Umbilical cord (tissue), 2 donors: ENCODE results near the gene SCNM1. TPM values are rescaled to one million over a fixed set of nuclear protein-coding genes. Genes with fewer than 3 reads are reported as not detected.
"Not testable (repeated sequence)": the region's sequence is repeated elsewhere in the genome, so short reads cannot be mapped to it uniquely, and the experiment has no call there.

Experiments used
- DNase-seq: peaks from one replicate; pipeline ENCODE4 v3.0.0-alpha.2; 2015; ENCODE audit warnings: low spot score
- total RNA-seq: library from RNA; depleted of rRNA; stranded (reverse); fragments of >200 nt; gene quantifications from one replicate; pipeline ENCODE4 v1.2.3, GENCODE V29; 2014; ENCODE audit warnings: low replicate concordance; ENCODE audit not compliant: insufficient read depth

SCNM1 gene
- total RNA-seq, 1 donor from 2014 or later = 10.1 TPM

GRCh38 chr1:151146412-151147131 is 19.4 kb upstream of the SCNM1 start, which contains the start of gene SEMA6C:
TSS of gene SEMA6C (minus strand) at chr1:151146631. CDS start at chr1:151142621, 4,010 bp downstream.
- peak; percentile 97 for DNase-seq

GRCh38 chr1:151147132-151147503 is 18.8 kb upstream of the SCNM1 start:
- DNase-seq = no peak

DNA sequence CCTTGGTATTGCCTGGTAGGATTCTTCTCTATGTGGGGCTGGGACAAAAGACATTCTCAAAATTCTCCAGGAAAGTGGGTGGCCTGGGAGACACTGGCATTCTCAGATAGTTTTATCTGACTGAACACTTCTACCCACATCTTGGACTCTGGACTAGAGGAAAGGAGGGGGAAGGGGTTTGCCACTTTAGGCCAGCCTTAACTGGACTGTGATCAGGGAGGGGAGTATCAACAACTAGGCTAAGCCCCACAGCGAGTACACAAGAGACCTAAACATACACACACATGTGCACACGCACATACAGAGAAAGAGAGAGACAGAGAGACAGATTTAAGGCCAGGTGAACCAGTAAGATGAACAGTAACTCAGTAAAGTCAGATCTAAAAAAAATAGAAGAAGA is 18.3 kb upstream of the SCNM1 start:
- no peak for DNase-seq

GRCh38 chr1:151156515-151156819 is 9.5 kb upstream of the SCNM1 start, which contains the start of gene TNFAIP8L2:
TSS of gene TNFAIP8L2 (plus strand) at chr1:151156649. CDS start at chr1:151158698, 2,049 bp downstream.
- no peak for DNase-seq

DNA sequence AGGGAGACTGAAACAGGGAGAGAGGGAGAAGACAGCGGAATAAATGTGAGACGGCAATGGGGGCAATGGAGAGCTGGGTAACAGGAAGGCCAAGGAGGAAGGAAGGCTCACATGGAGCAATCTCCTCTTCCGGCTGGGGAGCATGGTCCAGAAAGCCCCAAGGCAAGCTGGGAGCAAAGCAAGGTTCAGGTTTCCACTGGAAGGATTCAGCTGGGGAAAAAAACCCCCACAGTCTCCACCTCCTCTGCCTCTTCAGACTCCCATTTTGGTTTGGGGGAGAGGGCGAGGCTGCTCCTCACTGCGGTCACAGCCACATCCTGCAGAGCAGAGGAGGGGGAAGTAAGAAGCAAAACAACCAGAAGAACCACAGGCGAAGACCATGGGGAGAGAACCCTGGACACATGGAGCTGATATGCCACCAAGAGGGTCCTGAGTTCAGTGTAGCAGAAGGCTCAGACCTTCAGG is 8.8 kb upstream of the SCNM1 start:
- DNase-seq = no peak

DNA sequence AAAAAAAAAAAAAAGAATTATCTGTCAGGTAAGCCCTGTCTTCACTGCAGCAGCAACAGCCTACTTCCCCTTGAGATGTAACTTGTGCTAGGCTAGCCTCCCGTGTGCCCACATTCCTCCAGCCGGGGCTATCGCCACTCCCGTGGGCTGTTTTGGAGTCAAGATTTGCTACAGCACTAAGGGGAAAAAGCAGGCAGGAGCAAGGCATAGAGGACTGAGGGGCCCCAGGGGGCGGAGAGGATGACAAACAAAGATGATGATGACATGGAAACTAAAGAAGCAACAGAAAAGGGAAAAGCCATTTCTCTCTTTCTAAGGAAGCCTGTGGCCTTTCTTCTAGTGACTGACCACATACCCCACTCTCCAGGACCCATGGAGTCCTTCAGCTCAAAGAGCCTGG is 7.6 kb upstream of the SCNM1 start:
- DNase-seq = no peak

GRCh38 chr1:151158751-151159251 is 7.1 kb upstream of the SCNM1 start:
- no peak for DNase-seq

DNA sequence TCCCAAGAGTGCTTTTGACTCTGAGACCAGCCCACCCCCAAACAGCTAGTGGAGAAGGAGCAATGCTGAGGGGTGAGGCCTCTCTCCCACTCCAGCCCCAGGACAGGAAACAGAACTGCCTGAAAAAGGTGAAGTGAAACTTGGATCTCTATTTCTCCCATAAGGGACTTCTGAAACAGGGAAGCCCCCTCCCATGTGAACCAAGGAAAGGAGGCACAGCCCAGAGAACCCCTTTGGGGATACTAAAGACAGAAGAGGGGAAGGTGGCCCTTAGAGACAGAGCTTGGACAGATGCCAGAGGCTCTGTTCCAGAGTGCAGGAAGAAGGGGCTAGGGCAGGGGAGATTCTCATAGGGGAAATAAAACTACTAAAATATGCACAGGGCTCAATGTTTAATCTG is 6.6 kb upstream of the SCNM1 start:
- no peak for DNase-seq

DNA sequence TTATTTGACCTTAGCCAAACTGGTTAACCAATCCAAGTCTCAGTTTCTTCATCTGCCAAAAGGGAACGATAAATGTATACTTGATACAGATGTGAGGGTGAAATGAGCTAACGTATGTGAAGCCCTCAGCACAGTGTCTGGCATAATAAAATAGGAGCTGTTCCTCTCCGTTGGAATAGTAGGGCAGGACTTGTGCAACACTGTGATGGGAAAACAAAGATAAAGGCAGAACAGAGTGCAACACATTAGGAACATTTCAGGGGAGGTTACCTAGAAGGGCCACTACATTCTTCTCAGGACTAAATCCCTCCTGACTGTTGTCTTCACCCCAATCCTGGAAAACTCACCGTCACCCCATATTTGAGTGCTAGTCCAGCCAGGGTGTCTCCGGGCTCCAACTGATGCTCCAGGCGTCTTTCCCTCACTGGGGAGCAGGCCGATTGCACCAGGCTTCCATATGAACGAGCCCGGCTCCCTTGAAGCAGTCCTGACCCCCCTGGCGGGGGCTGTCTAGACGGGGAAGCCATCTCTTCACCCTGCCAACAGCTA is 1.1 kb upstream of the SCNM1 start:
- DNase-seq = no peak

DNA sequence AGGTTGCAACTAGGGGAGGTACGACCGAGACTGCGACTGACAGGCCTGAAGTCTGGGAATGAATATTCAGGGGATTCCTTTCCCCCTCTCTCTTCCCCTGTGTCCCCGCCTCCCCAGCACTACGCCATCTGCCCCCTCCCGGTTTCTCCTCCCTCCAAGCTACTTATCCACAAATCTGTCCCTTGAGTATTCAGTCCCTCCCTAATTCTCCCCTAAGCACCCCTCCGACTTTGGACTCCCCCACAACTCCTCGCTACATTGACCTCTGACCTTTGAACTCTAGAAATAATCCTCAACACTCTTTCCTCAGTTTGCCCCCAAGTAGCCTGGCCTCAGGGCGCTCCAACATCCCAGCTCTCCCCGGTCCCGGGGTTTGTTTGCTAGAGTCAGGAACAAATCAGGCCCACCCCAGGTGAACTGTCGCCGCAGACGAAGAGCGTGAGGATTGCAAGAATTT is 635 bp upstream of the SCNM1 start:
- peak; percentile 79 for DNase-seq

DNA sequence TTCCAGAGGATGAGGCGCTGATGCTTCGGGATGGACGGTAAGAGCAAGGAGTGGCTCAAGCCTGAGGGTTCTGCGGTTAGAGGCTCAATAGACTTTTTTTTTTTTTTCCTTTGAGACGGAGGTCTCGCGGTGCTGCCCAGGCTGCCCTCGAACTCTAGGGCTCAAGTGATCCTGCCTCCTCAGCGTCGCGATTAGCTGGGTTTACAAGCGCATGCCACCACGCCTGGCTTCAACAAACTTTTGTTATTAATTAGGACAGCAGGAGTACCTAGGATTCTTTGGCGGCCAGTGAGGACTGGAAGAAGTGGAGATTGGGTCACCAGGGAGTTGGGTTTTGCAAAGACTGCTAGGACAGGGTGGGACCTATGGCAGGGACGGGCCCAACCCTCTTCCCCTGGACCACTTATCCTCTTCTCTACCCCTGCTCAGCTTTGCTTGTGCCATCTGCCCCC is 587 bp downstream of the SCNM1 start:
- DNase-seq = no peak

GRCh38 chr1:151167116-151167515 is 1.2 kb downstream of the SCNM1 start:
- DNase-seq = no peak

GRCh38 chr1:151171190-151171589 is 5.2 kb downstream of the SCNM1 start:
- no peak for DNase-seq

- DNase-seq = no peak
These were observed 9.2 kb downstream of the SCNM1 start for GRCh38 chr1:151175041-151175741.

DNA sequence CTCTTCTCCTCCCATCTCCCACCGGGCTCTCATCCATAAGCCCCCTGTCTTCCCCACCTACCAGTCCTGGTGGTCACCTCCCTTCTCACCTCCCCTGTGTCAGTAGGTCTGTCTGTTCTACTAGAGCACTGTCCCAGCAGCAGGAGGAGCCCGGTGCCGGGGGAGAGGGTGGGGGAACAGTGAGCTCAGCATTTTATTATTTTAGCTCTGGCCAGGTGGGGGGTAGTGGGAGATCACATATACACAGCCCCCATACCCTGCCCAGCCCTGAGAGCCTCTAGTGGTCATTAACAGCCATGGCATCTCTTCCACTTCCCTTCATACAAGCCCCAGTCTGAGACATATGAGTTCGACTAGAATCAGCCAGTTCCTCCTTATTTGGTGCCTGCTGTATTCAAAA is 9.9 kb downstream of the SCNM1 start, which contains the start of gene TMOD4:
Gene TMOD4, minus strand, starts transcription at position 119 of the 400 bp plus-strand sequence. CDS start 1,106 bp downstream, outside the sequence.
- DNase-seq = no peak

DNA sequence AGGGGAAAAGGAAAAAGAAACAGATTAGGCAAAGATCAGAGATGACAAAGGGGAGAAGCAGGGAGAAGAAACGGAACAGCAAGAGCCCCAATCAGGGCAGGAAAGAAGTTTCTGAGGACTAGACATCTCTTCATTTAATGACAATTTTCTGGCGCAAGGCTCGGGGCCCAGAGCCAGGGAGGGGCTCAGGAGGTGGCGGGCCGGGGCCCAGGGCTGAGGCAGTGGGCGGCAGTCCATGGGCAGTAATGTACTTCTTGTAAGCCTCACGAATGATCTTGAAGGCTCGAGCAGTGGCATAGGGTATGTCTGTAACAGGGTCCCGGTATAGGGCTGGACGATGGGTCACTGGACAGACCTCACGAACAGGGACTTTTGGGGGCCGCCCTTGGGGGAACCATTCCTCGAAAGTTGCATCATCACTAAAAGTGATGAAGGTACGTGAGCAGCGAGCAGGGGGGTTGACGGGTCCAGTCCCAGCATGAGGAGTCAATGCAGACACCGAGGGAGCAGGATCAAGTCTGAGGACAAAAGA is 10.6 kb downstream of the SCNM1 start:
- no peak for DNase-seq

- DNase-seq = no peak
These were observed 18.3 kb downstream of the SCNM1 start for GRCh38 chr1:151184211-151184610.

DNA sequence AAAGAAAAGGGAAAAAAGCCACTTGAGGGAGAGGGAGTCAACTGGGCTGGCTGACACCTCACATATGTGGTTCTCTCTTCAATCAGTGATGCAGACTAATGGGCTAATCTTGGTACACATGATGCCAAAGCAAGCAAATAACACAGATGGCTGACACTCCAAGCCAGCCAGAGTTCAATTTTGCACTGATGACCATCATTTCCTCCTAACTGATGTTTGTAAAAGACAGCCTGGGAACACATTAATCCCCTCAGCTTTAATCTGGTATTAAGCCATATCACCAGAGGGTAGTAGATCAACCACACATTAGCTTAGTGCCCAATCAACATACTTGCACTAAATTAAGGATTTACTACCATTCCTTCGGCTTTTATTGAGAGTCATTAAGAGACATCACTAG is 21.3 kb downstream of the SCNM1 start:
- no peak for DNase-seq

DNA sequence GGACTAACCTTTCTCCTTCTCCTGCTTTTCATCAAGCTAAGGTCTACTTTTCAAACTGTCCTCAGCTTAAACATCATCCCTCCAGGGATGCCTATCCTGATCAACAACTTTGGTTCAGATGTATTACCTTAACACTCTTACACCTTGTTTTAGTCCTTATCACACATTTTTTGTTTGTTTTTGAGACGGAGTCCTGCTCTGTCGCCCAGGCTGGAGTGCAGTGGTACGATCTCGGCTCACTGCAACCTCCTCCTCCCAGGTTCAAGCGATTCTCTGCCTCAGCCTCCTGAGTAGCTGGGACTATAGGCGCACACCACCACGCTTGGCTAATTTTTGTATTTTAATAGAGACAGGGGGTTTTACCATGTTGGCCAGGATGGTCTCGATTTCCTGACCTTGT is 22.7 kb downstream of the SCNM1 start:
- not testable (repeated sequence) for DNase-seq

- DNase-seq = peak; percentile 95
These were observed 23.9 kb downstream of the SCNM1 start, which contains the start of gene VPS72 for GRCh38 chr1:151189637-151190445. TSS of gene VPS72 (minus strand) at chr1:151190197. CDS start at chr1:151190121, 76 bp downstream.

DNA sequence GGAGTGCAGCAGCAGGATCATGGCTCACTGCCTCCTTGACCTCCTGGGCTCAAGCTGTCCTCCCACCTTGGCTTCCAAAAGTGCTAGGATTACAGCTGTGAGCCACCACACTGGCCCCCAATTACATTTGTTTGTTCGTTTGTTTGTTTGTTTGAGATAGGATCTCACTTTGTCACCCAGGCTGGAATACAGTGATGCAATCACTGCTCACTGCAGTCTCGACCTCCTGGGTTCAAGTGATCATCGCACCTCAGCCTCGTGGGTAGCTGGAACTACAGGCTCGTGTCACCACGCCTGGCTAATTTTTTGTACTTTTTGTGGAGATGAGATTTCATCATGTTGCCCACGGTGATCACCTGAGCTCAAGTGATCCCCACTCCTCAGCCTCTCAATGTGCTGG is 26.1 kb downstream of the SCNM1 start:
- DNase-seq = no peak
